Measurements from ENCODE around the gene MEGF11. TPM values are rescaled to one million over a fixed set of nuclear protein-coding genes. Genes with fewer than 3 reads are reported as not detected.

MEGF11 gene
- total RNA-seq, 1 experiment from 2014 or later, result 1.2 TPM

GRCh38 chr15:66029650-66030049 is 223.9 kb downstream of the MEGF11 start:
- Histone ChIP-seq H3K27me3 (ENCODE audit: insufficient read depth, low read length) (no peaks in the 10 kb centered on the region), H3K9ac (ENCODE audit: extremely low read depth, insufficient read length, low read length) (no peak overlapping the region), H2BK120ac (ENCODE audit: low read depth, low read length, poor library complexity, severe bottlenecking) (no peak overlapping the region), H2BK12ac (ENCODE audit: insufficient read length, low read depth, low read length) (no peak overlapping the region), H4K8ac (replicated peaks; ENCODE audit: insufficient read length, low read depth, low read length) (no peak overlapping the region), H3K79me1 (ENCODE audit: insufficient read depth, low read depth, low read length, poor library complexity, severe bottlenecking) (no peaks in the 10 kb centered on the region), H3K23me2 (ENCODE audit: insufficient read length, low read depth, low read length, poor library complexity, severe bottlenecking) (no peaks in the 10 kb centered on the region), H3K9me3 (ENCODE audit: control insufficient read depth, low read depth, low read length) (no peaks in the 10 kb centered on the region), H4K20me1 (ENCODE audit: control insufficient read depth, insufficient read depth, insufficient read length) (no peaks in the 10 kb centered on the region), H3T11ph (ENCODE audit: low read length) (no peak overlapping the region), H3K4ac (ENCODE audit: low read depth, low read length) (no peak overlapping the region), H2BK15ac (ENCODE audit: low read depth, low read length) (no peak overlapping the region), H2AFZ (ENCODE audit: low read length) (no peak overlapping the region), H3K56ac (ENCODE audit: insufficient read length, low read depth, low read length) (no peak overlapping the region), H4K5ac (ENCODE audit: insufficient read length, low read depth, low read length) (no peak overlapping the region), H3K14ac (ENCODE audit: insufficient read depth, low read length) (no peak overlapping the region), H3K27ac (ENCODE audit: insufficient read length, low read depth, low read length) (no peak overlapping the region), H3K4me2 (ENCODE audit: insufficient read depth, insufficient read length, low read length) (no peak overlapping the region), H3K79me2 (ENCODE audit: insufficient read depth, low read length) (no peaks in the 10 kb centered on the region), H3K23ac (ENCODE audit: insufficient read length, low read depth, low read length) (no peak overlapping the region), H3K4me1 (ENCODE audit: insufficient read depth, low read length) (peaks cover 3% of the 10 kb centered on the region; the same call in 1 of the 2 replicates), H2BK5ac (ENCODE audit: insufficient read length, low read length) (no peak overlapping the region), H4K91ac (ENCODE audit: insufficient read length, low read depth, low read length) (no peak overlapping the region), H2BK20ac (ENCODE audit: low read depth, low read length, poor library complexity, severe bottlenecking) (no peak overlapping the region), H2AK5ac (ENCODE audit: insufficient read length, low read length) (no peak overlapping the region), H3K18ac (ENCODE audit: insufficient read length, low read depth, low read length) (no peak overlapping the region)
- H3K36me3 Mint-ChIP-seq (ENCODE audit: insufficient read depth in 1 of 3, low read depth in 3 of 3), result peaks cover 15 to 29% (median 17%) of the 10 kb centered on the region in 3 experiments
- peaks cover 49% of the 10 kb centered on the region in 2 experiments for H3K4me1 Mint-ChIP-seq
- peaks cover 7% of the 10 kb centered on the region for H3K27me3 Mint-ChIP-seq (ENCODE audit: low read depth)
- peaks cover 29% of the 10 kb centered on the region in 2 experiments for H3K9me3 Mint-ChIP-seq
- no CpG with 5 or more reads among the region's 5 CpGs for WGBS (ENCODE audit: extremely low coverage, insufficient read length, low lambda C conversion rate)
- peak overlapping the region in 1 of 3 experiments; percentile 56; a peak in 2 of 7 replicates for H3K27ac Mint-ChIP-seq
- TF ChIP-seq CTCF (conservative IDR thresholded peaks at IDR 0.05), result no peak
- no peak overlapping the region for H3K4me3 Mint-ChIP-seq
- DNase-seq, result no peak
